Smooth muscle cell of the brain vasculature (primary cell): Measurements from ENCODE around the gene SBNO1.
"Not testable (repeated sequence)": the region's sequence is repeated elsewhere in the genome, so short reads cannot be mapped to it uniquely, and the experiment has no call there.

ENCODE experiments used
- DNase-seq: peaks from one replicate; pipeline ENCODE4 v3.0.0-alpha.2; 2012; ENCODE audit warnings: low read depth, low spot score

SBNO1 gene

DNA sequence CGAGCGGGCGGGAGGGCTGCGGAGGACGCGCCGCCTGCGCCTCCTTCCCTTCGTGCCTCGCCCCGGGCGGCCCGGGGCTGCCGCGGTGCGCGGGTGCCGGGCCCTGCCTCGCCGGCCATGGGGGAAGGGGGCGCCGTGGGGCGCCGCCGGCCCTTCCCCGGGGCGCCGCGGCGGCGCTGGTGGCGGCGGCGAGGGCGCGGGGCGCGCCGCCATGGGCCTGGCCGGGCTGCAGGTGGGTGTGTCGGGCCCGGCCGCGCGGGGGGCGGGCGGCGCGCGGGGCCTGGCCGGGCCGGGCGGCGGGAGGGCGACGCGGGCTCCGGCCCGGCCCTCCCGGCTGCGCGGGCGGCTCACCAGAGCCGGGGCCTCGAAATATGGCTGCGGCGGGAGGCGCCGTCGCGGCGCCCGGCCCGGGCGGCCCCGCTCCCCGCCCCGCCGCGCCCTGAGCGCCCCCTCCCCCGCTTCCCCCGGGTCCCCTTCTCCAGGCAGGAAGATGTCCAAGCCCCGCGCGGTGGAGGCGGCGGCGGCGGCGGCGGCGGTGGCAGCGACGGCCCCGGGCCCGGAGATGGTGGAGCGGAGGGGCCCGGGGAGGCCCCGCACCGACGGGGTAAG lies 24.4 kb upstream of the SBNO1 start:
- no peak for DNase-seq

GRCh38 chr12:123388177-123388950 lies 23.7 kb upstream of the SBNO1 start:
- no peak for DNase-seq

DNA sequence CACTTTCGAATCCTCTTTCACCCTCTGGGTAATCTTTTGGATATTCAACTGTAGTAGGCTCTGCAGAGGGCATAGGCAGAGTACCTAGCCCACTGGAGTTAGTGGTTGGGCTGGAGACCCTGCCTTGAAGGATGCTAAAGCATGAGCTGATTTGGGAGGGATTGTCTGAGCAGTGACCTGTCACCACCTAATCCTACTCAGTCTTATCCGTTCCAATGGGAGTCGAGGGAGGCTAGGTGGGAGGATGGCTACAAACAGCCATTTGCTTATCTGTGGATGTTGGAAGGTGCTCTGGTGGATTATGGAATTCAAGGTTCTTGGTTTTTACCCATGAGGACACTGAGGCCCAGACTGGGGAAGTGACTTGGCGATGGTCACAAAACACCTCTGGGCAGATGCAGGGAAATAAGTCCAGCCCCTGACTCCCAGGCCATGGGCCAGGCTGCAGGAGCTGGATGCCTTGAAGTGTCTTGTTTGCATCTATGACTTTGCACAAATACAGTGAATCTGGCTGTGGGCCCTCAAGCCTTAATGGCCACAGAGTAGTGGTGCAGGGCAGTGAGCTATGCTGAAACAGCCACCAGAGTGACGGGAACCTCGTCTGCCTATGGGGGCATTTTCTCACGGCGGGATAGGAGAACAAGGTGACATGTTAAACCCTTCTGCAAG lies 23.0 kb upstream of the SBNO1 start:
- no peak for DNase-seq

DNA sequence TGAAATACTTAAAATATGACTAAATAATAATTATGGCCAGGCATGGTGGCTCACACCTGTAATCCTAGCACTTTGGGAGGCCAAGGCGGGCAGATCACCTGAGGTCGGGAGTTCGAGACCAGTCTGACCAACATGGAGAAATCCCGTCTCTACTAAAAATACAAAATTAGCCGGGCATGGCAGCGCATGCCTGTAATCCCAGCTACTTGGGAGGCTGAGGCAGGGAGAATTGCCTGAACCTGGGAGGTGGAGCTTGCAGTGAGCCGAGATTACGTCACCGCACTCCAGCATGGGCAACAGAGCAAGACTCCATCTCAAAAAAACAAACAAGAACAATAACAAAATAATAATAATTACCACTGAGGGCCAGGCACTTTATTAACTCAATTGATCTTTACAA lies 20.9 kb upstream of the SBNO1 start:
- not testable (repeated sequence) for DNase-seq

DNA sequence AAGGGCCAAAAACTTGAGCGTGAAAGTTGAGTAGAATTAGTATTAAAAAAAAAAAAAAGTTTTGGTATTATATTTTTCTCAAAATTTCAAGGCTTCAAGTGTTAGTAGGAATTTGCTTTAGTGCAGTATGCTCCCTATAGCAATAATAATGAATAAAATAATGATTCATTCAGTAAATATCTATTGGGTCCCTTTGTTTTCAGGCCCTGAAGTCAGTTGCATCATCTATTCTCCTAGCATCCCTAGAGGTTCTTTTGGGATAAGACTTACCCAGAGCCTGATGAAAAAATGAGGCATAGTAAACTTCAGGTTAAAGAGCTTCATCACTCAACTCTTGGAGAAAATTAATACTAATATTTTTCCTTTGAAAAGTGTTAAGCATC lies 20.3 kb upstream of the SBNO1 start:
- no peak for DNase-seq

- no peak for DNase-seq
These were observed 19.8 kb upstream of the SBNO1 start for GRCh38 chr12:123384318-123384993.

- DNase-seq, result no peak
These were observed 18.0 kb upstream of the SBNO1 start for GRCh38 chr12:123382684-123383083.

- DNase-seq, result no peak
These were observed 14.7 kb upstream of the SBNO1 start for GRCh38 chr12:123379391-123379790.

- not testable (repeated sequence) for DNase-seq
These were observed 7.8 kb upstream of the SBNO1 start for GRCh38 chr12:123372415-123372814.

DNA sequence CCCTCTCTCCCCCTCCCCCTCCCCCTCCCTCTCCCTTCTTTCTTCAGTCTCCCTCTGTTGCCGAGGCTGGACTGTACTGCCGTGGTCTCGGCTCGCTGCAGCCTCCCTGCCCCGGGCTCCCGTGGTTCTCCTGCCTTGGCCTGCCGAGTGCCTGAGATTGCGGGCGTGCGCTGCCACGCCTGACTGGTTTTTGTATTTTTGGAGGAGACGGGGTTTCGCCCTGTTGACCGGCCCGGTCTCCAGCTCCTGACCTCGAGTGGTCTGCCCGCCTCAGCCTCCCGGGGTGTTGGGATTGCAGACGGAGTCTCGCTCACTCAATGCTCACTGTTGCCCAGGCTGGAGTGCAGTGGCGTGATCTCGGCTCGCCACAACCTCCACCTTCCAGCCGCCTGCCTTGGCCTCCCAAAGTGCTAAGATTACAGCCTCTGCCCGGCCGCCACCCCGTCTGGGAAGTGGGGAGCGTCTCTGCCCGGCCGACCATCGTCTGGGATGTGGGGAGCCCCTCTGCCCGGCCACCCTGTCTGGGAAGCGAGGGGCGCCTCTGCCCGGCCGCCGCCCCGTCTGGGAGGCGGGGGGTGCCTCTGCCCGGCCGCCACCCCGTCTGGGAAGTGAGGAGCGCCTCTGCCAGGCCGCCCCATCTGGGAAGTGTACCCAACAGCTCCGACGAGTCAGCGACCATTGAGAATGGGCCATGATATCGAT lies 7.2 kb upstream of the SBNO1 start:
- DNase-seq, result not testable (repeated sequence)

- no peak for DNase-seq
These were observed 4.6 kb upstream of the SBNO1 start for GRCh38 chr12:123369229-123369628.

GRCh38 chr12:123368431-123368830 lies 3.8 kb upstream of the SBNO1 start:
- DNase-seq, result not testable (repeated sequence)

DNA sequence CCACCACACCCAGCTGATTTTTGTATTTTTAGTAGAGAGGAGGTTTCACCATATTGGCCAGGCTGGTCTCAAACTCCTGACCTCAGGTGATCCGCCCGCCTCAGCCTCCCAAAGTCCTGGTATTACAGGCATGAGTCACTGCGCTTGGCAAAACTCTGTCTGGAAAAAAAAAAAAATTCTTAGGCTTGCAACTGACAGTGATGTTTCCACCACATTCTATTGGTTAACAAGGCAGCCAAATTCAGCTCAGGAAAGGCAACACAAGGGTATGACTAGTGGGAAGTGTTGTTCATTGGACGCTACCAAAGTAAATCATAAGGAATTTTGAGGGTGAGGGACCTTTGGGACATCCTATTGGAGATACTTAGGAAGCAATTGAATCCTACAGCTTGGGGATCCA lies 2.9 kb upstream of the SBNO1 start:
- no peak for DNase-seq

DNA sequence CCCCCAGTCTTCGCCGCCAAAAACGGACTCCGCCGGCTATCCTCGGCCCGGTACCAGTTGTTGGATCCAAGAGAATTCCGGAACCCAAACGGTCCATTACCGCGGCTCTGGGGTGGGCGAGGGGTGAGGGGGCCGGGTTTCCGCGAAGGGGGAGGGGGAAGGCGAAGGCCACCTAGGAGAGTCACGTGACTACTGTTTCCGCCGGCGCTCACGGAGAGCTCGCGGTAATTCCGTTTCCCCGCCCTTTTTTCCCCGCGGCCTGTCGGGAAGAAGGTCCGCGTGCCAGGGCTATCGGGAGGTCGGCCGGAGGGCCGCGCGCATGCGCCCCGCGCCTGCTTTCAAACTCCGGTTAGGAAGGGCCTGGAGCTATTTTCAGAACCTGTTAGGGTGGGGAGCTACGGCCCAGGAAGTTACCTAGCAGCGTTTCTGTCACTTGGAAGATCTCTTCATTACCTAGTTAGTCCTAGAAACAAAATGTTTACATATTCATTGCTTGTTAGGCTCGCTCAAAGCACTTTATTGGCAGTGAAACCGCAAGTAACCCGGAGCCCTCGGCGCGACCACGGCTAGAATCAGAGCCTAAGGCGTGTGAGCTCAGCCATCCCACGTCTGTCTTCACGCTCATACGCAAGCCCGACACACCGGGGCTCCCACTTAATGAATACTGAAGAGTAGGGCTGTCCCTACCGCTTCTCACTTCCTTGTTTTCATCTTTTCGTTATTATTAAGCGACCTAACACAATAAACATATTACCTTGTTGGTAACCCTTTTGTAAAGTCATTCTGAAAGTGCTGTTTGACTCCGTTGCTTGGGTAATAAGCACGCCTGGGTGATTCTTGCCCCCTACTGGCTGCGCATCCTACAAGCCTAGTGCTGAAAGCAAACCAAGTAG lies 624 bp upstream of the SBNO1 start:
- peak; percentile 96 for DNase-seq

- DNase-seq, result no peak
These were observed 711 bp downstream of the SBNO1 start for GRCh38 chr12:123363740-123364531.

GRCh38 chr12:123363390-123363739 lies 1.3 kb downstream of the SBNO1 start:
- no peak for DNase-seq

DNA sequence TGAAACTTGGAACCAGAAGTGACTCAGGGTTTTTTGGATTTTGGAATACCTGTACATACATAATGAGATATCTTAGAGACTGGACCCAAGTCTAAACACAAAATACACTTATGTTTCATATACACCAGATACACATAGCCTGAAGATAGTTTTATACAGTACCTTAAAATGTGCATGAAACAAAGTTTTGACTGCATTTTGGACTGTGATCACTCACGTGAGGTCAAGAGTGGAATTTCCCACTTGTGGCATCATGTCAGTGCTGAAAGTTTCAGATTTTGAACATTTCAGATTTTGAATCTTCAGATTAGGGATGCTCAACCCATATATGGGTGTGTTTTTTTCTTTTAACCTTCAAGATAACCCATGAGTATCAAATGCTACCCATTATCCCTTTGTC lies 6.6 kb downstream of the SBNO1 start:
- DNase-seq, result no peak

DNA sequence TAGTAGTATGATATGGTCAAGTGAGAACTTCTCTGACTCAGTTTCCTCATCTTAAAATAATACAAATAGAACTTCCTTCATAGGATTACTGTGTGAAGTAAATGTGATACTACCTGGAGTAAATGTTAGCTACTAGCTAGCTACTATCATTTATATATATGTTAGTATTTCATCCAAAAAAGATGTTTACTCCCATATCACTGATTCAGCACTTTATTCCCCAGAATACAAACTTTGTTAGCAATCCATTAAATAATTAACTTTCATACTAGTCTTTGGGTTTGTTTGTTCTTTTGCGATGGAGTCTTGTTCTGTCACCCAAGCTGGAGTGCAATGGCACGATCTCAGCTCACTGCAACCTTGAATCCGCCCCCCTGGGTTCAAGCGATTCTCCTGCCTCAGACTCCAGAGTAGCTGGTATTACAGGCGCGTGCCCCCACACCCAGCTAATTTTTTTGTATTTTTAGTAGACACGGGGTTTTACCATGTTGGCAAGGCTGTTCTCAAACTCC lies 8.4 kb downstream of the SBNO1 start:
- DNase-seq, result no peak

DNA sequence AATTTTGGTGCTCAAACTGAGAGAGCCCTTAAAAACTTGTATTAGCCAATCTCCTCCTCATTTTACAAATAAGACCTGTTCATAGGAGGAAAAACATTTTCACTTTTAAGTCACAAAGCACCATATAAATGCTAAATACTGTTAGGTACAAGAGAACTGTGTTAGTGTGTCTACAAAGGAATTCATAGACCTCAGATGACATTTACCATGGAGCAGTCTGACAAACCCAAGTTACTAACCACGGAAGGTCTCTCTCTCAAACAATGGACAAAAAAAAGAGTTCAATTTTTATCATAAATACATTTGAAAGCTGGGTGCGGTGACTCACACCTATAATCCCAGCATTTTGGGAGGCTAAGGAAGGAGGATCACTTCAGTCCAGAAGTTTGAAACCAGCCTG lies 10.0 kb downstream of the SBNO1 start:
- DNase-seq, result no peak

DNA sequence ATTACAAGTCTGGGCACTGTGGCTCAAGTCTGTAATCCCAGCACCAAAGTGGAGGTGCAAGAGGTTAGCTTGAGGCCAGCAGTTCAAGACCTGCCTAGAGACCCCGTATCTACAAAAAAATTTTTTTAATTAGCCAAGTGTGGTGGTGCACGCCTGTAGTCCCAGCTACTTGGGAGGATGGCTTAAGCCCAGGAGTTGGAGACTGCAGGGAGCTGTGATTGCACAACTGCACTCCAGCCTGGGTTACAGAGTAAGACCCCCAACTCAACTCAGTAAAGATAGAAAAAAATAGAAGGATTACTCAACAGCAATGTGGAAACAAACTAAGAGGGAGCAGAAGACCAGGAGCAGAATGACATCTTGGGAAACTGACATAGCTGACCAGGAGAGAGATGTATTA lies 13.3 kb downstream of the SBNO1 start:
- no peak for DNase-seq
